Stimulated activated naive CD4-positive, alpha-beta T cell (primary cell): ENCODE results near the gene OLFML2A.

Experiments
- DNase-seq, 6 experiments: peaks; one replicate each; lab custom pipeline; 2025; lab: John Stamatoyannopoulos, UW

Gene OLFML2A

DNA sequence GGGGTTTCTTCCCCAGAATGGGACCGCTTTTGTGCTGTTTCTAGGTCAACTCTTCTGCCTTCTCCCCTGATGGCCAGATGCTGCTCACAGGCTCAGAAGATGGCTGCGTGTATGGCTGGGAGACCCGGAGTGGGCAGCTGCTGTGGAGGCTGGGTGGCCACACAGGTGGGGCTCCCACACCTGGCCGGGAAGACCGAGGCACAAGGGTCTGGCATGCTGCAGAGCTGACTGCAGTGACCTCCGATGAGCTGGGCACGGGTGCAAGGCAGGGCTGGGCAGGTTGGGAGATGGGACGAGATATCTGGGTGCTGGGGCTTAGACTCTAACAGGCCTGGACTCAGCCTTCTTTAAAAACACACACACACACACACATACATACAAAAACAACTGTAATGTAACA lies 77.2 kb downstream of the OLFML2A start:
- no peak for DNase-seq

DNA sequence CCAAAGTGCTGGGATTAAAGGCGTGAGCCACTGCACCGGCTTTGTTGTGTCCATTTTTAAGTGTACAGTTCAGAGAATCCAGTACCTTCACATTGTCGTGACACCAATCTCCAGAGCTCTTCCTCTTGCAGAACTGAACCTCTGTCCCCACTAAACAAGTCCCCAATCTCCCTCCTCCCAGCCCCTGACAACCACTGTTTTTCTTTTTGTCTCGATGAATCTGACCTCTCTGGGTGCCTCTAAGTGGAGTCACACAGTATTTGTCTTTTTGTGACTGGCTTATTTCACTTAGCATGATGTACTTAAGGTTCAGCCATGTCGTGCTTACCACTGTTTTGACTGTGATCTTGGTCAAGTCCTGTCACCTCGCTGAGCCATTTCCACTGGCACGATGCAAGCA lies 77.9 kb downstream of the OLFML2A start:
- DNase-seq, result no peak

DNA sequence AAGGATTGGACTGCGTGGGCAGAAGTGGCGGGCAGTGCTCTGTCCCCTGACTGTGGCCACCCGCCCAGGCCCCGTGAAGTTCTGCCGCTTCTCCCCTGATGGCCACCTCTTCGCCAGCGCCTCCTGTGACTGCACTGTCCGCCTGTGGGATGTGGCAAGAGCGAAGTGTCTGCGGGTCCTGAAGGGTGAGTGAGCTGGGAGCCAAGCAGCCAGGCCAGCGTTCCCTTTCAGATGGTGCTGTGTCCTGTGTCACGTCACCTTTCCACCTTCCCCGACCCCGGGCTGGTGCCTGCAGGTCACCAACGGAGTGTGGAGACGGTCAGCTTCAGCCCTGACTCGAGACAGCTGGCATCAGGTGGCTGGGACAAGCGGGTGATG lies 78.6 kb downstream of the OLFML2A start:
- no peak for DNase-seq

DNA sequence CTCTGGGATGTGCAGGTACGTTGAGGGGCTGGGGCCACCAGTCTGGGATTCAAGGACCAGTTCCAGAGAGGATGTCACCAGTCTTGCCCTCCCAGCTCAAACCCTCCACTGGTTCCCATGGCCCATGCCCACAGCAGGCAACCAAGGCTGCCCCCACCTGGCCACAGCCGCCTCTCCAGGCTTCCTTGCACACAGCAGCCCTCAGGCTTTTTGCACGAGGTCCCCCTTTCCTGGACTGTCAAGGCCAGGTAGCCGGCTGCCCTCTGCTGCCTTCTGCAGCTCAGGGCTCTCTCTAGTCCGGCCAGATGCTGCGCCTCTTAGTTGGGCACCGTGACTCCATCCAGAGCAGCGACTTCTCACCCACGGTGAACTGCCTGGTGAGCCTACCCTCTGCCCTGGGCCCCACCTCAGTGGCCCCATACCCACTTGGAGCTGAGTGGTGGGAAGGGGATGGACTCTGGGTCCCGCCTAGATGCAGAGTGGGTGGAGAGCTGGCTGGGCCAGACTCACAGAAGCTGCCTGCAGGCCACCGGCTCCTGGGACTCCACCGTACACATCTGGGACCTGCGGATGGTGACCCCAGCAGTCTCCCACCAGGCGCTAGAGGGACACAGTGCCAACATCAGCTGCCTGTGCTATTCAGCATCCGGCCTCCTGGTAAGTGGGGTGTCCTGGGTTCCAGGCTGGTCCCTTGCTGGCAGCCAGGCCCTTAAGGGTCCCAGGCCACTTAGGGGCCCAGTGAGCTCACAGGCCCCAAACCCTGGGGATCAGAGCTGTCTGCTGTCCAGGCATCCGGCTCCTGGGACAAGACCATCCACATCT lies 79.2 kb downstream of the OLFML2A start:
- DNase-seq, result peak in 1 of 6 experiments; percentile 10

DNA sequence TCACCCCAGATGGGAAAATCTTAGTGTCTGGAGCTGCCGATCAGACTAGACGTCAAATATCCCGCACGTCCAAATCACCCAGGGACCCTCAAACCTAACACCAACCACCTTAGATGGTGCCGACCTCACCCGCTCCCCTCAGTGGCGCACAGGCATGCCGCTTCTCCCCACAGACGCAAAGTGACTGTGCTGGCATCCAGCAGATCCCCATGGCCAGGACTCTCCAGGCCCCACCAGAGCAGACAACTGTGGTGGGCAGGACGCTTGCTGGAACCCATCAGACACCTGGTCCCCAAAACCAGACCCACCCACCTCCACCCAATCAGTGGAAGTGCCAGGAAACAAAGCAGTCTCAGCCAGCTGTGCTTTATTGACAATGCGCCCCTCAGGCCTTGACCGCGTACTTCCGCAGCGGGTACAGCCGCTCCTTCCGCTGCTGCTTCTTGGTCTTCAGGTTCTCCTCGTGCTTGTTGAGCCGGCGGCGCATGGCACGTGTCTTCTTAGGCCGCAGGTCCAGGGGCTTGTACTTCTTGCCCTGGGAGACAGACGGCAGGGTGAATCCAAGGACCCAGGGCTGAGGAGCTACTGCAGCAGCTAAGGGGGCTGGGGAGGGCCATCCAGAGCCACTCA lies 80.7 kb downstream of the OLFML2A start:
- no peak for DNase-seq

DNA sequence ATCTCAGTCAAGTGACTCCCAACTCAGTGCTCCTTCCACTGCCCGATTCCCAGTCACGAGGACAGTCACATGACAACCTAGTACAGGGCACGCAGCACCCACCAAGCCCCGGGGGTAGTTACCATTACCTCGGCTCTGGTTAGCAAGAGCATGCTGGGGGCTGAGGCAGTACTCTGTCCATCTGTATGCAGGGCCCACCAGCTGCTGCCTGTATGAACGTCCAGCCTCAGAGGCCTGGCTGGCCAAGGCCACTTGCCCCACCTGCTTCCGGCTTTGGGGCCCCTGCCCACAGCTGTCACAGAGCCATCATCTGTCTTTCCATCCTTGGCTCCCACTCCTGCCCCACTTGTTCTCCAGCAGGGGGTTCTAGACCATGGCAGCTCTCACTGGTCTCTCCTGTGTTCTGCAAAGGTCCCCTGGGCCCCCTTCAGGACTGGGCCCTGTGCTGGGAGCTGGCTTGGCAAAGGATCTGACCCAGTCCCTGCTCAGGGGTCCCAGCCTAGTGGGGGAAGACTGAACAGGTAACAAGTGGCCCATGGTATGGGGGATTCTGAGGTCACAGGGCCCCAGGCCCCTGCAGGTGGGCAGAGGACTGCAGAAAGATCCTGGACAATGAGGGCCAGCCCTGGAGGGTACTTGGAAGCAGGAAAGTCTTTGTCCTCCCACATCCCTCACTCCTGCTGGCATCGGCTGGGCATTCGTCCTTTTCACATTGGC lies 81.6 kb downstream of the OLFML2A start:
- DNase-seq, result no peak

DNA sequence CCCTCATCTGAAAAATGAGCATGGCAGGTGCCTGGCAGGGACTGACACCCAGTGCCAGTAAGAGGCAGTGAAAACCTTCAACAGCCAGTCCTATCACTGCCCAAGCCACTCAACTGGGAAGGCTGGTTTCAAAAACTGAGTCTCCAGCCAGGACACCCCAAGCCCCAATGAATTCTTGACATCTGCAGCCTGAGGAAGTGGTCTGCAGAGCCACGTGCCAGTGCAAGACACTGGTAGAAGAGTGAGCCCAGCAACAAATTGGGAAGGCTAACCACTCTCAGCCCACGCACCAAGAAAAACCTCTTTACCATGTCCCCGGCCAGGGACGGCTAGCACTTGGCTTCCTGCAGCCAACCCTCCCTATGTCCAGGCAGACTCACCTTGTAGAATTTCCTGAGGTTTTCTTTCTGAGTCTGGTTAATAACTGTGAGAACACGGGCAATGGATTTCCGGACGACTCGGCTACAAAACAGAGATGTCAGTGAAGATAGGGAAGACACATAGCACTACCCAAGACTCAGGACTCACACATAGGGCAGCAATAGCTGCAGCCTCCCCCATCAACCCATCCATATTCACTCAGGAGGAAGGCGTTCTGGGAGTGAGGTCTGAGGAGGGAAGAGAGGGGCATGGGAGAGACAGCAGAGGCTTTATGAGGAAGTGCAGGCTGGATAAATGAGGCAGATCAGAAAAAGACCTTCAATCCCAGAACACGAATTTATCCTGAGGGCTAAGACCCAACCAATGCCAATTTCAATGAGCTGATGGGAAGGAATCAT lies 83.1 kb downstream of the OLFML2A start:
- DNase-seq, result no peak

DNA sequence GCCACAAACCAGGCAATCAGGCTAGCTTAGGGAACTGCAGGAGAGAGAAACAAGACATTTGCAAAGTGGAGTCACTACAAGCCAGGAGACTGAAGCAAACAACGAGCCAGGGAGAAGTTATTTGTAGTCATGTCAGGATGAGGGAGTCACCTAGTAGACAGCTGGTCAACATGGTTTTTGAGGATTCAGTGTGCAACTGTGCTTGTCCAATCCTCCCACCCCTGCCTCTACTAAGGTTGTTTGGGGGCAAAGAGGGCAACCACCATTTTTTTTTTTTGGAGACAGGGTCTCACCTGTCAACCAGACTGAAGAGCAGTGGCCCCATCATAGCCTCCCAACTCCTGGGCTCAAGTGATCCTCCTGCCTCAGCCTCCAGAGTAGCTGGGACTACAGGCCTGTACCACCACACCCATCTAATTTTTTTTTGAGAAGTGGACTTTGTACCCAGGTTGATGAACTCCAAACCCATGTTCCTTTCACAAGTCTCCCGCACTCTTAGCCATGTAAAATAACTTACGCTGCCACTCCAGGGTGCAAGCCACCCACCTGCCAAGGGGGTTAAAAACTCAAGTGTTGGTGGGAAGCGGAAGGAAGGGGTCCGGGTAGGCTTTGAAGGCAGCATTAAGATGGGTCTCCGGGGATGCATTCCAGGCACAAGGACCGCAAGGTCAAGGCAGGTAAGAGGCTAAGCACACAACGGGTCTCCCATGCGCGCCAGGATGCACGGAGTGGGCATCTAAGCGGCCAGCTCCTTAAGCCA lies 83.8 kb downstream of the OLFML2A start:
- peak in 2 of 6 experiments; percentile 42 to 44 for DNase-seq

DNA sequence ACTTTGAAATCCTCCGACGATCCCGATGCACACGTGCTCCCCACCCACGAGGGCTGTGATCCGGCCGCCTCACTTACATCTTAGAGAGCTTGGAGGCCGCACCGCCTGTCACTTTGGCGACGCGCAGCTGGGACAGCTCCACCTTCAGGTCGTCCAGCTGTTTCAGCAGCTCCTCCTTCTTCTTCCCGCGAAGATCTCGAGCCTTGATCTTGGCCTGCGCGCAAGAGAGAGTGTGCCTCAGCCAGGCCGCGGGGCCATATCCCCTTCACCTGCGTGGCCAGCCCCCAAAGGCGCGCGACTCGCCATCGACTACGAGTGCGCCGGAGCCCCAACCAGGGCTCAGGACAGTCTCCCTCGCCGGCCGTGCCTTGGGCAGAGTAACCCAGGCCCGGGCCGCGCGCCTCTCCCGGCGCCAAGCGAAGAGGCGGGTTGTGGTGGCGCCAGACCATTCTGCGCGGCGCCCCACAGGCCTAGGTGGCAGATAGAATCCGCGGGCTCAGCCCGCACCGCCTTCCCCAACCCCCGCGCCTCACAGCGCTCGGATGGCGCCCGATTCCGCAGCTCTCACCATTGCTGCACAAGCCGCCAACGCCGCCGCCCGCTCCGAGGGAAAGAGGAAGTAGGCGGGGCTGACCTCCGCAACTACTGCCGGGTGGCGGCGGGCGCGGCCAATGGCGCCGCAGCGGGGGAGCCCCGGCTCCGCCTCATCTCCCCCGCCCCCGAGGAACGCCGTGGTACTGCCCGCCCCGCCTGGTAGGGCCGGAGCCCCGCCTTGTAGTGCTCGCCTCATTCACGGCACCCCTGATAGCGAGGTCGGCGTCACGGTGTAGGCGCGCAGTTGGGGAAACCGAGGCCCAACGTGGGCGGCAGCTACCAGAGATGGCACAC lies 84.7 kb downstream of the OLFML2A start, which contains the start of the genes ARPC5L and RPL35:
ARPC5L (plus strand) TSS at position 789 of the 888 bp plus-strand sequence. CDS start 7,161 bp downstream, outside the sequence.
RPL35 (minus strand) TSS at position 616 of the 888 bp plus-strand sequence; CDS start at position 571, 45 bp downstream.
- peak; percentile 89 to 95 (median 94) for DNase-seq

DNA sequence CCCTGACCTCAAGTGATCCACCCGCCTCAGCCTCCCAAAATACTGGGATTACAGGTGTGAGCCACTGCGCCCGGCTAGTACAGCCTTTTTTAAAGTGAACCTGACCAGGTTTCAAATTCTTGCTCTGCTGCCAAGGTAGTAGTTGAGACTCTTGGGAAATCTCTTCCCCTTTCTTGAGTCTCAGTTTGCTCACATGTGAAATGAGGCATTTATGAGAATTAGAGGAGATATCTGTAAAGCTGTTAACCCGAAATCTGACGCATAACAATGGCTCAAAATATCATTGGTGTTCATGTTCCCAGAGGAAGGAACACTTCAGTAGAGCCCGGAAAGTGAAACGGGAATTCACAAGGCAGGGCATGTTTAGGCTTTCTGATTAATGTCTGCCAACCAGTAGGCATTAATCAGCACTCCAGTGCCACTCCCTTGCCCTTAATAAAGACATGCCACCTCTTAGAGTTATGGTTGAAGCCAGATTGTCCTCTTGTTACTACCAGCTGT lies 86.5 kb downstream of the OLFML2A start:
- DNase-seq, result no peak
